ENCODE results near the gene ST8SIA5. TPM values are rescaled to one million over a fixed set of nuclear protein-coding genes. Genes with fewer than 3 reads are reported as not detected.
A peak's percentile ranks its signal among the peaks of the same experiment; 100 is the strongest.

The ST8SIA5 gene
- total and polyA plus RNA-seq, 5 experiments from 2014 or later, result 0.25 TPM; not detected in 4

- no peak for ATAC-seq
- no peak overlapping the region for H3K27ac Mint-ChIP-seq
- H3K36me3 Mint-ChIP-seq, result no peaks in the 10 kb centered on the region
- H3K27me3 Mint-ChIP-seq, result peaks cover 2 to 10% (median 3%) of the 10 kb centered on the region in 5 donors
- POLR2A ChIA-PET, result no interaction called here
- DNase-seq, result no peak
- H3K9me3 Mint-ChIP-seq, result peaks cover 0 to 21% (median 3%) of the 10 kb centered on the region in 9 donors
- no peak overlapping the region for H3K4me3 Mint-ChIP-seq
- H3K4me1 Mint-ChIP-seq, result peaks cover 0 to 3% (median 0%) of the 10 kb centered on the region in 4 donors
These were observed 56.6 kb downstream of the ST8SIA5 start for GRCh38 chr18:46700066-46700824.

DNA sequence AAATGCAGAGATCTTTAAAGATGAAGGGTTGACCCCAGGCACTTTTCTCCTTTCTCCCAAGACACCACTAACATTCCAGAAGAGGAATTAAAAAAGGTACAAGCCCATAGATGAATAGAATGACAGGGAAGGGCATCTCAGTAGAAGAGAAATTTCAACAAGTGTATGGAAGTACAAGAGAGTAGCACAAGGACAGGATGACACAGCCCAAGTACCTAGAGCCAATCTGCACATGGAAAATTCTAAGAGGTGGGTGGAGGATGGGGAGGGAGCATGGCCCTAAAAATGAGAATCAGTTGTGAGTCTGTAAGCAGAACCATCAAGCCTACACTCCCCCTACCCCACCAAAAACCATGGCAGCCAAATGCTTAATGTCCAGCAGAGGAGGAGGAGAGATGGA lies 60.2 kb downstream of the ST8SIA5 start:
- H3K27ac Mint-ChIP-seq, result no peak overlapping the region
- peaks cover 0 to 3% (median 0%) of the 10 kb centered on the region in 4 donors for H3K4me1 Mint-ChIP-seq
- H3K9me3 Mint-ChIP-seq, result peaks cover 0 to 21% (median 3%) of the 10 kb centered on the region in 9 donors
- POLR2A ChIA-PET, result no interaction called here
- peaks cover 3 to 24% (median 10%) of the 10 kb centered on the region in 5 donors for H3K27me3 Mint-ChIP-seq
- no peak overlapping the region for H3K4me3 Mint-ChIP-seq
- H3K36me3 Mint-ChIP-seq, result no peaks in the 10 kb centered on the region
- DNase-seq, result no peak
- no peak for ATAC-seq

- POLR2A ChIA-PET, result no interaction called here
- ATAC-seq (no peak), DNase-seq (no peak)
- Mint-ChIP-seq H3K9me3 (peaks cover 0 to 21% (median 3%) of the 10 kb centered on the region in 9 donors), H3K4me1 (peaks cover 0 to 3% (median 0%) of the 10 kb centered on the region in 4 donors), H3K36me3 (no peaks in the 10 kb centered on the region), H3K27ac (no peak overlapping the region), H3K4me3 (no peak overlapping the region), H3K27me3 (peaks cover 3 to 24% (median 10%) of the 10 kb centered on the region in 5 donors)
These were observed 60.6 kb downstream of the ST8SIA5 start for GRCh38 chr18:46696268-46696667.

DNA sequence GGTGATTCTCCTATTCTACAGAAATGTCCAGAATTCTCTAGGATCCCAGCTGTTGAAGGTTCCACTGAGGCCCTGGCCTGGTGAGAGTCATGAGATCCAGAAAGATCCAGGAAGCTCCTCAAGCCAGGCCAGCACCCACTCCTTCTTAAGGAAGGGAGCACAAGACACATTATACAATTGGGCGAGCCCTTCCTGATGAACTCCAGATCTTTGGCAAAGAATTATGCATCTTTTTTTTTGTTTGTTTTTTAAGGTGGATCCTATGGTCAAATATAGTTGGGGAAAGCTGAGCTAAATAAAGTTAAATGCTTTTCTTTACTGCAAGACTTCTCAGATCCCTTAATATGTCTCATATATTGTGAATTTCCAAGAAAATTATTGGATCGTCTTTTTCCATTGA lies 62.9 kb downstream of the ST8SIA5 start:
- Mint-ChIP-seq H3K27ac (no peak overlapping the region), H3K4me3 (no peak overlapping the region), H3K36me3 (no peaks in the 10 kb centered on the region), H3K27me3 (peaks cover 3 to 24% (median 10%) of the 10 kb centered on the region in 5 donors), H3K4me1 (peaks cover 0 to 3% (median under 1%) of the 10 kb centered on the region in 4 donors), H3K9me3 (peaks cover 0 to 21% (median 3%) of the 10 kb centered on the region in 9 donors)
- DNase-seq (no peak), ATAC-seq (no peak)
- POLR2A ChIA-PET, result no interaction called here

- Mint-ChIP-seq H3K4me3 (no peak overlapping the region), H3K9me3 (no peaks in the 10 kb centered on the region)
- no peak for ATAC-seq
These were observed 67.9 kb downstream of the ST8SIA5 start for GRCh38 chr18:46688853-46689525.

GRCh38 chr18:46686186-46686585 lies 70.7 kb downstream of the ST8SIA5 start:
- no peak for ATAC-seq
- H3K4me3 Mint-ChIP-seq, result no peak overlapping the region
- no peaks in the 10 kb centered on the region for H3K9me3 Mint-ChIP-seq
- no peaks in the 10 kb centered on the region for H3K36me3 Mint-ChIP-seq
- H3K4me1 Mint-ChIP-seq, result peaks cover 0 to 2% (median 0%) of the 10 kb centered on the region in 4 donors
- H3K27me3 Mint-ChIP-seq, result peaks cover 0 to 1% (median 0%) of the 10 kb centered on the region in 5 donors
- no peak overlapping the region for H3K27ac Mint-ChIP-seq
- DNase-seq, result no peak
- POLR2A ChIA-PET, result no interaction called here

More at GRCh38 chr18:46688853-46689525, 67.9 kb downstream of the ST8SIA5 start:
- Mint-ChIP-seq H3K27ac (peak overlapping the region in 1 of 10 donors; percentile 19), H3K36me3 (no peaks in the 10 kb centered on the region), H3K27me3 (peaks cover 0 to 14% (median 1%) of the 10 kb centered on the region in 5 donors), H3K4me1 (peaks cover 0 to 2% (median 0%) of the 10 kb centered on the region in 4 donors)
- DNase-seq, result no peak
- POLR2A ChIA-PET, result interaction anchor here (0.5 kb wide), 1 partner anchor 17 kb away, joined by 3 read pairs; no protein-coding TSS in a partner anchor

GRCh38 chr18:46683252-46683651 lies 73.6 kb downstream of the ST8SIA5 start:
- no peaks in the 10 kb centered on the region for H3K36me3 Mint-ChIP-seq
- H3K9me3 Mint-ChIP-seq, result no peaks in the 10 kb centered on the region
- ATAC-seq, result no peak
- H3K4me3 Mint-ChIP-seq, result no peak overlapping the region
- H3K27me3 Mint-ChIP-seq, result peaks cover 0 to 7% (median 0%) of the 10 kb centered on the region in 5 donors
- POLR2A ChIA-PET, result no interaction called here
- no peak for DNase-seq
- no peaks in the 10 kb centered on the region for H3K4me1 Mint-ChIP-seq
- no peak overlapping the region for H3K27ac Mint-ChIP-seq

GRCh38 chr18:46680784-46681695 lies 75.8 kb downstream of the ST8SIA5 start:
- ATAC-seq (no peak), DNase-seq (no peak)
- Mint-ChIP-seq H3K4me1 (no peaks in the 10 kb centered on the region), H3K36me3 (no peaks in the 10 kb centered on the region), H3K27ac (no peak overlapping the region), H3K27me3 (peaks cover 0 to 9% (median 0%) of the 10 kb centered on the region in 5 donors), H3K4me3 (no peak overlapping the region), H3K9me3 (no peaks in the 10 kb centered on the region)
- POLR2A ChIA-PET, result no interaction called here

DNA sequence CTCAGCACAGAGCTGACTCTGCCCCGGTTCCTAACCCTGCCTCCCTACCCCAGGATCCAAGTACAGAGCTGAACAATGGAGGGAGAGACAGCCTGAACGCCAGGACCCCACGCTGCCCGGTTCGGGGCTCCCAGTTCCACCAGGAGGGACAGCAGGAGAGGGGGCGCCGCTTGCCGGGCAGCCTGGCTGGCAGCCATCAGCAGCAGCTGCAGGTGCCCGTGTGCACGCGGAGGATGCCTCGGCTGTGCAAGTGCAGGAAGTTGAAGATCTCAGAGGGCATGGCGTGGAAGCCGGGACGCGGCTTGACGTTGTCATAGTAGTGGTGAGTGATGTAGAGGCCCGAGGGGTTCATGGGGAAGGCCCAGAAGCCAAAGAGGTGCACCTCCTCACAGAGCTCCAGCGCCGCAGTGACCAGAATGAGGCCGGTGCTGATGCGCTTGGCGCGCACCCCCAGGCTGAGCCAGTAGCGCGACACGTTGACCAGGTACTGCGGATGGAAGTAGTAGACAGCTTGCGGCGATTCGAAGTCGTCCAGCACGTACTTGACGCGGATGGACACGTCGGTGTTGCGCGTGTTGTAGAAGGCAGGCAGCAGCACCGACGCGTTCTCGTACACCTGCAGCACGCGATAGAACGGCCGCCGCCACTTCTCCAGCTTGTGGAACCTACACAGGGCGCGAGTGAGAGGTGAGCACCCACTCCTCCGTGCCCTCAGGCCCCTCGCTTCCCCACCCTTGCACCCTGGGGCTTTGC lies 76.8 kb downstream of the ST8SIA5 start:
- Mint-ChIP-seq H3K27ac (no peak overlapping the region), H3K27me3 (peaks cover 0 to 12% (median 4%) of the 10 kb centered on the region in 5 donors), H3K36me3 (no peaks in the 10 kb centered on the region), H3K4me3 (no peak overlapping the region), H3K9me3 (peaks cover 0 to 3% (median 0%) of the 10 kb centered on the region in 9 donors), H3K4me1 (no peaks in the 10 kb centered on the region)
- POLR2A ChIA-PET, result no interaction called here
- DNase-seq (no peak), ATAC-seq (no peak)

DNA sequence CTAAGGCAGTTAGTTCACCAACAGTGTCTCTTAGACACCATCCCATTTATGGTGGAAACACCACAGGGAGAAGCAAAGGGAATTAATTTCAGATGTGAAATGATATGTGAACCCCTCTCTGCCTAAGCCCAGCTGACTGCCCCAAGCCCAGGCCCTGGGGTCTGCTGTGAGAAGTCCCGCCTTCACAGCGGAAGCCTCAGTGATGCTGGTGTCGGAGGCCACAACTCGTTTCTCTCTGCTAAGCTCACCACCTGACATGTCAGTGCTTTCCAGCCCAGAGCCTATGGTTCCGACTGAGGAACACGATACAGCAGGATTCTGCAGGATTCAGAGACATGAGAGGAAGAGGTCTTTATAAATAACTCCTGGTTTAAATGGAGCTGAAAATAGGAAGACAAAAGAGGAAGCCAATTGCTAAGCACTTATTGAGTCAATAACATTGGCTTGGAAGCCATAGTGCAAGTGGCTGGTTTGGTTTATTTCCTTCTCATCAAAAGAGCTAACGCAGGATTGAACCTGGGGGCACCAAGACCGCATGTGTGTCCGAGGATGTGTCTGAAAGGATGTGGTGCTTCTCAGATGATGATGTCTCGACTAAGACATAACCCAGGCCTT lies 78.0 kb downstream of the ST8SIA5 start:
- Mint-ChIP-seq H3K4me1 (peaks cover 0 to 3% (median 1%) of the 10 kb centered on the region in 4 donors), H3K27ac (no peak overlapping the region), H3K4me3 (no peak overlapping the region), H3K9me3 (peaks cover 0 to 3% (median 0%) of the 10 kb centered on the region in 9 donors), H3K27me3 (peaks cover 0 to 15% (median 4%) of the 10 kb centered on the region in 5 donors), H3K36me3 (peaks cover 0 to 3% (median 0%) of the 10 kb centered on the region in 3 donors)
- no peak for DNase-seq
- POLR2A ChIA-PET, result no interaction called here
- ATAC-seq, result no peak

GRCh38 chr18:46678041-46678440 lies 78.8 kb downstream of the ST8SIA5 start:
- Mint-ChIP-seq H3K27me3 (peaks cover 0 to 15% (median 4%) of the 10 kb centered on the region in 5 donors), H3K4me1 (peaks cover 2 to 5% (median 3%) of the 10 kb centered on the region in 4 donors), H3K36me3 (peaks cover 0 to 3% (median 0%) of the 10 kb centered on the region in 3 donors), H3K27ac (no peak overlapping the region), H3K4me3 (no peak overlapping the region), H3K9me3 (peaks cover 0 to 3% (median 0%) of the 10 kb centered on the region in 9 donors)
- POLR2A ChIA-PET, result no interaction called here
- DNase-seq (no peak), ATAC-seq (no peak)
